Activated naive CD8-positive, alpha-beta T cell treated with anti-CD3 and anti-CD28 coated beads for 36 hours (primary cell): ENCODE data around the gene STAC3. TPM values are rescaled to one million over a fixed set of nuclear protein-coding genes. Genes with fewer than 3 reads are reported as not detected.
A peak's percentile ranks its signal among the peaks of the same experiment; 100 is the strongest.

Experiments used
- DNase-seq: peaks from one replicate; pipeline ENCODE4 v3.0.0; 2021
- H3K27ac Mint-ChIP-seq: one replicate; pipeline ENCODE4 v1.8.0; 2022; ENCODE audit warnings: mild to moderate bottlenecking, moderate library complexity, mixed read lengths
- H3K27me3 Mint-ChIP-seq: one replicate; pipeline ENCODE4 v1.8.0; 2022; ENCODE audit warnings: mild to moderate bottlenecking, mixed read lengths
- H3K36me3 Mint-ChIP-seq: one replicate; pipeline ENCODE4 v1.8.0; 2021; ENCODE audit warnings: mild to moderate bottlenecking, mixed read lengths
- H3K4me1 Mint-ChIP-seq: one replicate; pipeline ENCODE4 v1.8.0; 2021; ENCODE audit warnings: mixed read lengths
- H3K4me3 Mint-ChIP-seq: one replicate; pipeline ENCODE4 v1.8.0; 2022; ENCODE audit warnings: mild to moderate bottlenecking, moderate library complexity, mixed read lengths
- H3K9me3 Mint-ChIP-seq: one replicate; pipeline ENCODE4 v1.8.0; 2022; ENCODE audit warnings: mixed read lengths
- total RNA-seq, 2 experiments: library from RNA; stranded (reverse); gene quantifications; one replicate each; pipeline ENCODE4 v1.2.3, GENCODE V29; 2021

STAC3 gene
- total RNA-seq, 2 experiments from 2014 or later = 2.0 to 2.6 TPM

DNA sequence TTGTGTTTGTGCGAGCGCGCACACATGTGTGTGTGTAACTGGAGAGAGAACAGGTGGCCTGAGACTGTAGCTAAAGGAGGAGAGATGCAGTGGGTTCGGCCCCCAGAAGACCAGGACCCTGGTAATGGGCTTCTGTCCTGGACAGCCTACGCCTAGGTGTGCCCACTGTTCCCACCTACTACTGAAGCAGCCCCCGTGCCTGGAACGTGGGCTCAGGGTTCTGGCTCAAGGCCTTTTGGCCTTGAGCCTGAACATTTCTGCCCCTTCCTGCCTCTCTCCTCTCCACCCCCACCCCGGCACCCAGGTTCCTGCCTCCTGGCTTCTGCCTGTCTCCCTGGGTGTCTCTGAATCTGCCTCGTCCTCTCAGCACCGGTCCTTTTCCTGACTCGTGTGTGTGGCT lies 35.9 kb downstream of the STAC3 start:
- no peak for DNase-seq
- no peaks in the 10 kb centered on the region for H3K9me3 Mint-ChIP-seq
- no peaks in the 10 kb centered on the region for H3K36me3 Mint-ChIP-seq
- peaks cover 62% of the 10 kb centered on the region for H3K27me3 Mint-ChIP-seq
- H3K27ac Mint-ChIP-seq = no peak overlapping the region
- H3K4me1 Mint-ChIP-seq = peaks cover 24% of the 10 kb centered on the region
- no peak overlapping the region for H3K4me3 Mint-ChIP-seq

DNA sequence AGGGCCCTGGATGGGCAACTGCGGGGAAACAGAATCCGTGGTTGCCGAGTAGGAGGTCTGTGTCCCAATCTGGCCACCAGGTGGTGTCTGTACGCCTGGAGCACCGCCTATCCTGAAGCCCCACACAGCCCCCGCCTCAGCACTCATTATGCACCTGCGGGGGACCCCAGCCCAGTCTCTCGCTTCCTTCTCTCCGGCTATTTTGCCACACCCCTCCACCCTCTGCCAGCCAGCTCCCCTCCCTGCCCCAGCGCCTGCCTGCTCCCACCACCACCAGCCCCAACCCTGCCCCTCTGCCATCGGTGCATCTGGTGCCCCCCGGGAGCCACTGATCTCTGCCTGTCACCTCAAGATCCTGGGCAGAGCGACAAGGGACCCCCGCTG lies 36.6 kb downstream of the STAC3 start:
- peaks cover 24% of the 10 kb centered on the region for H3K4me1 Mint-ChIP-seq
- no peak overlapping the region for H3K27ac Mint-ChIP-seq
- peaks cover 56% of the 10 kb centered on the region for H3K27me3 Mint-ChIP-seq
- peak; percentile 71 for DNase-seq
- H3K4me3 Mint-ChIP-seq = no peak overlapping the region
- no peaks in the 10 kb centered on the region for H3K9me3 Mint-ChIP-seq
- H3K36me3 Mint-ChIP-seq = no peaks in the 10 kb centered on the region

DNA sequence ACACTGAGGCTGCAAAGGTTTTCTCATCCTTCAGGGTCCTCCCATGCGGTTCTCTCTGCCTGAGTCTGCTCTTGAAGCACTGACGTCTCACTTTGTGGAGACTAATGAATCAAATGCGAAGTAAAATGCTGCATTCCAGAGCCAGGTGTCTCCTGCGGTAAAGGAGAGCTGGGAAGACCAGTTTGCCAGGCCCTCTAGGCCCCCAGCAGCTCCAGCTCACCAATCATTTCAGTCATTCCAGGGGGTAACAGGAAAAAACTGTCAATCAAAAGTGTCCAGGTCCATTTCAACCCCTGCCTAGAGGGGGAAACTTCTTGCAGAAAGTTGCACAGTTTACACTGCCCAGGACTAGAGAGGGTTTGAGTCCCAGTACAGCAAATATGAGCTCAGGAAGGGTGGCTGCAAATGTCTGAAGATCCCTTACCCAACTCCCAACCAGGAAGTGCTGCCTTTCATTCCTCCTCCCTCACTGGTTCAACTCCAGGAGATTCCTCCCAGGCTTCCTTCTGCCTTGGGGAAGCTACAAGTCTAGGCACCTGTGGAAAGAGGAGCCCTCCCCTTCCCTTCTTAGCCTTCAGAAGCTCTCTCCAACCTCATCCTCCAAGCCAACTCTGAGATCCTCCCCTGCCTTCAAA lies 37.1 kb downstream of the STAC3 start:
- no peaks in the 10 kb centered on the region for H3K36me3 Mint-ChIP-seq
- H3K4me1 Mint-ChIP-seq = peaks cover 24% of the 10 kb centered on the region
- H3K4me3 Mint-ChIP-seq = no peak overlapping the region
- no peaks in the 10 kb centered on the region for H3K9me3 Mint-ChIP-seq
- no peak for DNase-seq
- peaks cover 51% of the 10 kb centered on the region for H3K27me3 Mint-ChIP-seq
- no peak overlapping the region for H3K27ac Mint-ChIP-seq

DNA sequence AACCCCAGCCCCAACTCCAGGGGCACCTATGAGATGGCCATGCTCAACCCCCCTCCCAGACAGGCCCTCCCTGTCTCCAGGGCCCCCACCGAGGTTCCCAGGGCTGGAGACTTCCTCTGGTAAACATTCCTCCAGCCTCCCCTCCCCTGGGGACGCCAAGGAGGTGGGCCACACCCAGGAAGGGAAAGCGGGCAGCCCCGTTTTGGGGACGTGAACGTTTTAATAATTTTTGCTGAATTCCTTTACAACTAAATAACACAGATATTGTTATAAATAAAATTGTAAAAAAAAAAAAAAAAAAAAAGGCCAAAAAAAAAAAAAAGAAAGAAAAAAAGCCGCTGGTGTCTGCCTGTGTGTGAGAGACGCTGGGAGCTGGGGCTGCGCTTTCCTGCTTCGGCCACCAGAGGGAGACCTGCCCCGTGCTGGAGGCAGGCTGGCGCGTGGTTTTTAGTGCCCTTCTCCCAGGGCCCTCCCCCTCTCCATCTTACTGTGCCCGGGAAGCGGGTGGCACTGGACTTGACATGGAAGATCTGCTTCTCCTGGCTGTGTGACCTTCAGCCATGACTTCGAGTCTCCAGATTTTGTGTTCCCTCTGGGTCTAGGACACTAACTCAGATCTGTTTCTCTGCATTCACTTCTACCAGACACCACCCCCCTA lies 37.8 kb downstream of the STAC3 start:
- H3K9me3 Mint-ChIP-seq = no peaks in the 10 kb centered on the region
- H3K27ac Mint-ChIP-seq = no peak overlapping the region
- H3K4me3 Mint-ChIP-seq = no peak overlapping the region
- peaks cover 44% of the 10 kb centered on the region for H3K27me3 Mint-ChIP-seq
- DNase-seq = peak; percentile 80
- H3K4me1 Mint-ChIP-seq = peaks cover 24% of the 10 kb centered on the region
- H3K36me3 Mint-ChIP-seq = no peaks in the 10 kb centered on the region

DNA sequence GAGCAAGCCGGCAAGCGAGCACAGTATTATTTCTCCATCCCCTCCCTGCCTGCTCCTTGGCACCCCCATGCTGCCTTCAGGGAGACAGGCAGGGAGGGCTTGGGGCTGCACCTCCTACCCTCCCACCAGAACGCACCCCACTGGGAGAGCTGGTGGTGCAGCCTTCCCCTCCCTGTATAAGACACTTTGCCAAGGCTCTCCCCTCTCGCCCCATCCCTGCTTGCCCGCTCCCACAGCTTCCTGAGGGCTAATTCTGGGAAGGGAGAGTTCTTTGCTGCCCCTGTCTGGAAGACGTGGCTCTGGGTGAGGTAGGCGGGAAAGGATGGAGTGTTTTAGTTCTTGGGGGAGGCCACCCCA lies 38.3 kb downstream of the STAC3 start:
- Mint-ChIP-seq H3K27ac (no peak overlapping the region), H3K4me3 (no peak overlapping the region), H3K9me3 (no peaks in the 10 kb centered on the region), H3K36me3 (no peaks in the 10 kb centered on the region), H3K27me3 (peaks cover 39% of the 10 kb centered on the region), H3K4me1 (peaks cover 24% of the 10 kb centered on the region)
- no peak for DNase-seq

DNA sequence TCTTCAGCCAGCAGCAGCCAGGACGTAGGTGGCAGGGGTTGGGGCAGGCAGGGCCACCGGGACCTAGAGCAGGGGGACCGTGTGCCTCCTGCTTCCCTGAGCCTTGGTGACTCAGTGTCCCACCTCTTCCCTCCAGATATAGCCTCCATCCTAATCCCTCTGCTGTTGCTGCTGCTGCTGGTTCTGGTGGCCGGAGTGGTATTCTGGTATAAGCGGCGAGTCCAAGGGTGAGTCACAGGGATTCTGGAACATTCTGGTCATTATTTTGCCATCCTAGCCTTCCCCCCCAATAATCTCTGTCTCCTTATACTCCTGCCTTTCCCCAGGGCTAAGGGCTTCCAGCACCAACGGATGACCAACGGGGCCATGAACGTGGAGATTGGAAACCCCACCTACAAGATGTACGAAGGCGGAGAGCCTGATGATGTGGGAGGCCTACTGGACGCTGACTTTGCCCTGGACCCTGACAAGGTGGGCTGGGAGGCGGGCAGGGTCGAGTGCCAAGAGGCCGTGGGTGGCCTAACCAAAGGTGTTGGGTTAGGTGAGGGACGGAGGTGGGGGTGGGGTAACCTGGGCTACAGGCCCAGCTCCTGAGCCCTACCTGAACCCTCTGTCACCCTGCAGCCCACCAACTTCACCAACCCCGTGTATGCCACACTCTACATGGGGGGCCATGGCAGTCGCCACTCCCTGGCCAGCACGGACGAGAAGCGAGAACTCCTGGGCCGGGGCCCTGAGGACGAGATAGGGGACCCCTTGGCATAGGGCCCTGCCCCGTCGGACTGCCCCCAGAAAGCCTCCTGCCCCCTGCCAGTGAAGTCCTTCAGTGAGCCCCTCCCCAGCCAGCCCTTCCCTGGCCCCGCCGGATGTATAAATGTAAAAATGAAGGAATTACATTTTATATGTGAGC lies 38.9 kb downstream of the STAC3 start:
- no peaks in the 10 kb centered on the region for H3K36me3 Mint-ChIP-seq
- no peaks in the 10 kb centered on the region for H3K9me3 Mint-ChIP-seq
- H3K4me3 Mint-ChIP-seq = no peak overlapping the region
- no peak overlapping the region for H3K27ac Mint-ChIP-seq
- DNase-seq = no peak
- peaks cover 32% of the 10 kb centered on the region for H3K27me3 Mint-ChIP-seq
- H3K4me1 Mint-ChIP-seq = peaks cover 19% of the 10 kb centered on the region

DNA sequence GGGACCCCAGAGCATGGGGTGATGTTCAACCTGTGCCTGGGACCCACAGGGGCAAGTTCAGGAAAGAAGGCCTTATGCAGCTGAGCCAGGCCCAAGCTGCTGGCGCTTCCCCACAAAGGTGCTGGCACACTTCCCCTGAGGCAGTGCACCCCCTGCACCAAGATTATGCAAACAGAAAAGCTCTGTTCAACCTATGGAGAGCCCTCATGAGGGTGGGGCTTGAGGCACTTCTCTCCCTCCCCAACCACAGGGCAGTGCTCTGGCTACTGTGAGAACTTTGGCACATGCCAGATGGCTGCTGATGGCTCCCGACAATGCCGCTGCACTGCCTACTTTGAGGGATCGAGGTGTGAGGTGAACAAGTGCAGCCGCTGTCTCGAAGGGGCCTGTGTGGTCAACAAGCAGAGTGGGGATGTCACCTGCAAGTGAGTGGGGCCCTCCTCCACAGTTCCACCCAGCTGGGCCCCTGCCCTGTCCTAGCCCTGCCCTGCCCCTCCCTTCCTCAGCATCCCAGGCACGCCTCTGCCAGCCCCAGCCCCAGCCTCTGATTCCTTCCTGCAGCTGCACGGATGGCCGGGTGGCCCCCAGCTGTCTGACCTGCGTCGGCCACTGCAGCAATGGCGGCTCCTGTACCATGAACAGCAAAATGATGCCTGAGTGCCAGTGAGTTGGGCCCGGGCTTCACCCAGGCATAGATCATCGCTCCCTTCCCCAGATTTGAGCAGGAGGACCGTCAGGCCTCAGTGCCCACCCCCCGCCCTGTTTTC lies 39.9 kb downstream of the STAC3 start:
- DNase-seq = no peak
- Mint-ChIP-seq H3K4me1 (peaks cover 19% of the 10 kb centered on the region), H3K27me3 (peaks cover 30% of the 10 kb centered on the region), H3K27ac (no peak overlapping the region), H3K4me3 (no peak overlapping the region), H3K9me3 (no peaks in the 10 kb centered on the region), H3K36me3 (no peaks in the 10 kb centered on the region)

DNA sequence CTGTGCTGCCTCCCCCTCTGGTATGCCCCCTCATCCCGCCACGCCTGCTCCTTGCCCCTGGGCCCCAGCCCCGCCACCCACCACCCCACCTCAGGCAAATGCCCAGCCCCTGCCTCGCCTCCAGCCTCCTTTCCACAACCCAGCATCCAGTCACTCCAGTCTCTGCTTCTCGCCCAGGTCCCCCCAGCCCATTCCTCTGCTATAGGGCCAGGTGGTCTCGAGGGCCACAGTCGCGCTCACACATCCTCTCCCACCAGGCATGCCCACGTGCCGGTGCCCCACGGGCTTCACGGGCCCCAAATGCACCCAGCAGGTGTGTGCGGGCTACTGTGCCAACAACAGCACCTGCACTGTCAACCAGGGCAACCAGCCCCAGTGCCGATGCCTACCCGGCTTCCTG lies 40.5 kb downstream of the STAC3 start:
- Mint-ChIP-seq H3K27me3 (peaks cover 23% of the 10 kb centered on the region), H3K4me1 (peaks cover 14% of the 10 kb centered on the region), H3K36me3 (no peaks in the 10 kb centered on the region), H3K27ac (no peak overlapping the region), H3K4me3 (no peak overlapping the region), H3K9me3 (no peaks in the 10 kb centered on the region)
- DNase-seq = no peak

DNA sequence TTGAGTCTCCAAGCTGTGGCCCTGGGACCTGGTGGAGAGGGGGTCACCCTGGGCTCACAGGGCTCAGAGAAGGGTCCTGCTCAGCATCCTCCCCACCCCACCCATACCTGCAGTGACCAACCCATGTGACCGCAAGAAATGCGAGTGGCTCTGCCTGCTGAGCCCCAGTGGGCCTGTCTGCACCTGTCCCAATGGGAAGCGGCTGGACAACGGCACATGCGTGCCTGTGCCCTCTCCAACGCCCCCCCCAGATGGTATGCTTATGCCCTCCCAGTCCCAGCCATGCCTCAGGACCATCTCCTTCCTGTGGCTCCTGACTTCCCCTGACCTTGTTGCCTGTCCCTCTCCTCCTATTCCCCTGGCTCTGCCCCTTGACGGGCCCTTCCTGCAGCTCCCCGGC lies 41.1 kb downstream of the STAC3 start:
- no peak overlapping the region for H3K27ac Mint-ChIP-seq

DNA sequence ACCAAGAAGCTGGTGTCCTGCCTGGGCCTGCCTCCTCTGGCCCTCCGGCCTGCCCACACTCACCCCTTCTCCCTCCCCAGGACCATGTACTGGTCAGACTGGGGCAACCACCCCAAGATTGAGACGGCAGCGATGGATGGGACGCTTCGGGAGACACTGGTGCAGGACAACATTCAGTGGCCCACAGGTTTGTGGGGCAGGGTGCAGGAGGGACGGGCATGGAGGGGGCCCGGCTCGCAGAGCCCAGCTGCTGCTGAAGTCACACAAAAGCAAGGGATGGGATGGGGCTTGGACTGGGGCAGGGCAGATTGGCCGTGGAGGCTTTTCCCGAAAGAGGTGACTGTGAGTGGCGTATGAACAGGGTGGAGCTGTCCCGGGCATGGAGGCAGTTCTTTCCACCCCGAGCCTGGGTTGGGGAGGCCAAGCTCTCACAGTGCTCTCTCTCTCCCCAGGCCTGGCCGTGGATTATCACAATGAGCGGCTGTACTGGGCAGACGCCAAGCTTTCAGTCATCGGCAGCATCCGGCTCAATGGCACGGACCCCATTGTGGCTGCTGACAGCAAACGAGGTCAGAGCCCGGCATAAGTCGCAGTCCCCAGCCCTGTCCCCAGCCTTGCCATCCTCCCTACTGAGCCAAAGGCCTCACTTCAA lies 42.2 kb downstream of the STAC3 start:
- Mint-ChIP-seq H3K36me3 (no peaks in the 10 kb centered on the region), H3K4me3 (no peak overlapping the region), H3K9me3 (no peaks in the 10 kb centered on the region), H3K27ac (no peak overlapping the region), H3K27me3 (peaks cover 6% of the 10 kb centered on the region), H3K4me1 (peaks cover 4% of the 10 kb centered on the region)
- DNase-seq = no peak

More for the DNA sequence above, 41.1 kb downstream of the STAC3 start:
- no peak overlapping the region for H3K4me3 Mint-ChIP-seq
- peaks cover 18% of the 10 kb centered on the region for H3K27me3 Mint-ChIP-seq
- no peaks in the 10 kb centered on the region for H3K36me3 Mint-ChIP-seq
- H3K9me3 Mint-ChIP-seq = no peaks in the 10 kb centered on the region
- H3K4me1 Mint-ChIP-seq = peaks cover 10% of the 10 kb centered on the region
- no peak for DNase-seq

DNA sequence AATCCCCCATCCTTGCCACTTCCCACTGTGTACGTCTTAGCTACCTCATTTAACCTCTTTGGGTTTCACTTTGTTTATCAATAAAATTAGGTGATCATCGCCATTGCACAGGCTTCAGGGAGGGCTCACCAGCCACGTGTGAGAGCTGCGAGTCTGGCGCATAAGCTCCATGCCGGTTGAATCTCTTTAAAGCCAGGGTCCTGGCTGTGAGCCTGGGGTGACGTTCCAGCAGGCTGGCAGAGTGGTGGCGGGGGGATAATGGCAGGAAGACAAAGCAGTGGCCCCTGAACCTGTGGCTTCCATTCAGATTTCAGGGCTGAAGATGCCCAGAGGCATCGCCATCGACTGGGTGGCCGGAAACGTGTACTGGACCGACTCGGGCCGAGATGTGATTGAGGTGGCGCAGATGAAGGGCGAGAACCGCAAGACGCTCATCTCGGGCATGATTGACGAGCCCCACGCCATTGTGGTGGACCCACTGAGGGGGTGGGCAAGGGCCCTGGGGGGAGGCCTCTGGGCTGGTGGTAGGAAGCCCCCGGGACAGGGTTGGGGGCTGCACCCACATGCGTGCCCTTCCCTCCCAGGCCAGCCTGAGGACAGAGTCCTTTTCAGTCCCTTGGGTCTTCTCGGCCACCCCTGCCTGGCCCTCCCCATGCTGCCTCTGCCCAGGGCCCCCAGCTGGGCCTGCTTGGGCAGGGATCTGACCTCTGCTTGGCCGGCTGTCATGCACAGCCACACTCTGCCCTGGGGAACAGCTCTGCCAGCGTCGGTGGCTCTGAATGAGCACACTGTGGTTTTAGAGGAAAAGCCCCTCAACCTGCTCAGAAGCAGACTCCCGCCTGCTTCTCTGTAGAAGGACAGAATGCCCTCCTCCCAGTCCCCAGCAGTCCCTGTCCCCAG lies 43.0 kb downstream of the STAC3 start:
- Mint-ChIP-seq H3K4me1 (no peaks in the 10 kb centered on the region), H3K27ac (no peak overlapping the region), H3K9me3 (no peaks in the 10 kb centered on the region), H3K27me3 (no peaks in the 10 kb centered on the region), H3K36me3 (no peaks in the 10 kb centered on the region), H3K4me3 (no peak overlapping the region)
- DNase-seq = no peak

DNA sequence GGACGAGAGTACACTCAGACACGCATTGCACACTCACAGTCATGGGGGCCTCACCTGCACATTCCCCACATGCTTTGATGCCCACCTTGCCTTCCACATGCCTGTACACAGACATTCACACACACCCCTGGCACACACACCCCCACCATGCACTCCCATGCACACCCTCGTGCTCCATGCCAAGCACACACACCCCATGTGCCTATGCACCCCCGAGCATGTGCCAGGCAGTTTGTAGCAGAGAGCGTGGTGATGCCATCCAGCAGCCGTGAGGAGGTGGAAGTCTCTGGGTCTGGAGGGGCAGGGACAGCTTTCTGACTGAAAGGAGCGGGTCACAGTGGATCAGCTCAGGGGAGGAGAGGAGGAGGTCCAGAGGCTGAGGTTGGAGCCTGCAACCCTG lies 45.1 kb downstream of the STAC3 start:
- Mint-ChIP-seq H3K27me3 (no peaks in the 10 kb centered on the region), H3K4me1 (no peaks in the 10 kb centered on the region), H3K36me3 (no peaks in the 10 kb centered on the region), H3K9me3 (no peaks in the 10 kb centered on the region), H3K4me3 (no peak overlapping the region), H3K27ac (no peak overlapping the region)
- DNase-seq = no peak

DNA sequence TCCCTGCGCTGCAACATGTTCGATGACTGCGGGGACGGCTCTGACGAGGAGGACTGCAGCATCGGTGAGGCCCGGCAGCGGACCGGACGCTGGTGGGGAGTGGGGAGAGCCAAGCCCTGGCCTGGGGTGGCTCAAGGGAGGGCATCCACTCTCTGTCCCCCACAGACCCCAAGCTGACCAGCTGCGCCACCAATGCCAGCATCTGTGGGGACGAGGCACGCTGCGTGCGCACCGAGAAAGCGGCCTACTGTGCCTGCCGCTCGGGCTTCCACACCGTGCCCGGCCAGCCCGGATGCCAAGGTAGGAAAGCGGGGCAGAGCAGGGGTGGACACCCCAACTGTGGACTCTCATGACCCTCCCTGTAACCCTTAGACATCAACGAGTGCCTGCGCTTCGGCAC lies 45.8 kb downstream of the STAC3 start:
- DNase-seq = no peak
- no peaks in the 10 kb centered on the region for H3K4me1 Mint-ChIP-seq
- no peaks in the 10 kb centered on the region for H3K9me3 Mint-ChIP-seq
- H3K4me3 Mint-ChIP-seq = no peak overlapping the region
- H3K36me3 Mint-ChIP-seq = no peaks in the 10 kb centered on the region
- no peak overlapping the region for H3K27ac Mint-ChIP-seq
- H3K27me3 Mint-ChIP-seq = no peaks in the 10 kb centered on the region

DNA sequence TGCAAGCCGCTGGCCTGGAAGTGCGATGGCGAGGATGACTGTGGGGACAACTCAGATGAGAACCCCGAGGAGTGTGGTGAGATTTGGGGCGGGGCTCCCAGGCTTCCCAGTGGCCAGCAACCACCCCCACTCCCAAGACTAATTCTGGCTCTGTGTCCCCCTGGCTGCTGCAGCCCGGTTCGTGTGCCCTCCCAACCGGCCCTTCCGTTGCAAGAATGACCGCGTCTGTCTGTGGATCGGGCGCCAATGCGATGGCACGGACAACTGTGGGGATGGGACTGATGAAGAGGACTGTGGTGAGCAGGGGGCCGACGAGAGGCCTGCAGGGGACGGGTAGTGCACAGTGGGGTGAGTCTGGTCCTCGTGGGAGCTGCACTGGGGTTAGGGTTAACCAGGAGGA lies 46.5 kb downstream of the STAC3 start:
- Mint-ChIP-seq H3K9me3 (no peaks in the 10 kb centered on the region), H3K27ac (no peak overlapping the region), H3K4me3 (no peak overlapping the region), H3K27me3 (no peaks in the 10 kb centered on the region), H3K36me3 (no peaks in the 10 kb centered on the region), H3K4me1 (no peaks in the 10 kb centered on the region)
- DNase-seq = no peak
